ENCODE data around the gene S100A11.

DNA sequence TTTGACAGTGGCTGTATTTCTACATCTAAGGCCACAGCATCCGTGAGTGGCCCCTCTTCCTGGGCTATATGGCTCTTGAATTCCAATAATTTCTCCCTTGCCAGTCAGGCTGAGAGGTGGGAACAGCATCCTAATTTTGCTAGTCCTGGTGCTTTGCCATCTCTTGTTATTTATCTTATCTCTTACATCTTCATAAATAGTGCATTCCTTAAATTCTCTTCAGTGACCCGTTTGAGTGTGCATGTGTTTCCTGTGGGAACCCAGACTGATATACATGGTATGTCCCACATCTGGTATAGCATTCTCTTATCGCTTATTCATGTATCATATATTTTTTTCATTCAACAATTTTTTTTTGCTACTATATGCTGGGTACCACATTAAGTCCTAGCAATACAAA is 9.9 kb downstream of the S100A11 start:
- TF ChIP-seq CTCF (conservative IDR thresholded peaks at IDR 0.05; ENCODE audit: low read length) = no peak
- no peak for TF ChIP-seq EZH2phosphoT487 (IDR thresholded peaks at IDR 0.05; ENCODE audit: borderline replicate concordance, low read depth, low read length)

All from OCI-LY7 (cell line).